Endothelial cell of umbilical vein (primary cell): ENCODE measurements around the gene C3orf20.

Experiments
- POLR2A ChIP-seq: IDR thresholded peaks from 2 replicates; pipeline ENCODE4 v1.6.1; 2012; ENCODE audit warnings: low read depth, mild to moderate bottlenecking, control low read depth, low read length
- TF ChIP-seq, protein P1 (sequence below), 2 donors: IDR thresholded peaks; 1 replicate in 1 of 2; 2 replicates in 1 of 2; pipeline ENCODE4 v1.5.1; 2011; ENCODE audit warnings: low read length in 2 of 2, mild to moderate bottlenecking in 2 of 2, moderate library complexity in 2 of 2, control low read depth in 1 of 2, inconsistent platforms in 1 of 2, low read depth in 1 of 2; ENCODE audit not compliant: insufficient read depth in 1 of 2; ENCODE audit errors: extremely low read depth in 1 of 2

DNA sequence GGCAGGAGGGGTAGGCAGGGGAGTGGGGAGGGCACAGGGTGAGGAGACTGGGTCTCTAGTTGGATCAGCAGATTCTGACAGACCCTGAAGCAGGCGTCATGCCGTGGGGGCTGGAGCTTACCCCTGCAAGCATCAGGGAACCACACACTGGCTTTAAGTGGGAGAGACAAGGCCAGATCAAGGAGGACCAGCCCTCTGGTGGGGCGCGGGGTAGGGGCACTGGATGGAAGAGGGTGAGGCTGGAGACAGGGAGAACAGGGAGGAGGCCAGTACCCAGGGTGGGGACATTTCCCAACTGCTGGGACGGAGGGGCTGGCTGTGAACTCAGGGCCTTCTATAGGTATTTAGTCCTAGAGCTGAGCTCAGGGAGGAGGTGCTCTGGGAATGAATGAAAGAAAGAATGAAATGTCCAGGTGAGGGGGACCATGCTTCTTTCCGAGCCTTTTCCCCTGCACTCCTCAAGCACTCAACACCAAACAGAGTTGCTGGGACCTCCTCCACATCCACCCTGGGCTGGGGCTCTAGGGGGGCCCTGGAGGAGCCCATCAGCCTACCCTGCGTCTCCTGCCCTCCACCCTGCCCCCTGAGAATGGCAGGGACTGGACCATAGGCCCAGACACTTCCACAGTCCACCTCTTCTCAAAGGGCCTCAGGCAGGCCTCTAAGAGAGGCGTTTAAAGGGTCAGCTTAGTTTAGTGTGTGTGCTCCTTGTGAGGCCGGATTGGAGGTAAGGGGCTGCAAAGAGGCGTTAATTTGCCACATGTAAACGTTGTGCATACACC lies 94.8 kb downstream of the C3orf20 start:
- TF ChIP-seq, protein P1, sequence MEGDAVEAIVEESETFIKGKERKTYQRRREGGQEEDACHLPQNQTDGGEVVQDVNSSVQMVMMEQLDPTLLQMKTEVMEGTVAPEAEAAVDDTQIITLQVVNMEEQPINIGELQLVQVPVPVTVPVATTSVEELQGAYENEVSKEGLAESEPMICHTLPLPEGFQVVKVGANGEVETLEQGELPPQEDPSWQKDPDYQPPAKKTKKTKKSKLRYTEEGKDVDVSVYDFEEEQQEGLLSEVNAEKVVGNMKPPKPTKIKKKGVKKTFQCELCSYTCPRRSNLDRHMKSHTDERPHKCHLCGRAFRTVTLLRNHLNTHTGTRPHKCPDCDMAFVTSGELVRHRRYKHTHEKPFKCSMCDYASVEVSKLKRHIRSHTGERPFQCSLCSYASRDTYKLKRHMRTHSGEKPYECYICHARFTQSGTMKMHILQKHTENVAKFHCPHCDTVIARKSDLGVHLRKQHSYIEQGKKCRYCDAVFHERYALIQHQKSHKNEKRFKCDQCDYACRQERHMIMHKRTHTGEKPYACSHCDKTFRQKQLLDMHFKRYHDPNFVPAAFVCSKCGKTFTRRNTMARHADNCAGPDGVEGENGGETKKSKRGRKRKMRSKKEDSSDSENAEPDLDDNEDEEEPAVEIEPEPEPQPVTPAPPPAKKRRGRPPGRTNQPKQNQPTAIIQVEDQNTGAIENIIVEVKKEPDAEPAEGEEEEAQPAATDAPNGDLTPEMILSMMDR (IDR thresholded peaks at IDR 0.05; ENCODE audit: extremely low read depth in 1 of 2, insufficient read depth in 1 of 2, low read depth in 1 of 2, low read length in 2 of 2), result no peak
- TF ChIP-seq POLR2A, result no peak
